PFSK-1 (cell line): ENCODE data around the gene FRAT1.

Experiments
- FOXP2 ChIP-seq: optimal IDR thresholded peaks from 2 replicates; pipeline ENCODE3; 2011; ENCODE audit warnings: borderline replicate concordance, control low read depth, inconsistent platforms; ENCODE audit not compliant: insufficient read depth; ENCODE audit errors: extremely low read length, extremely low read depth
- POLR2AphosphoS5 ChIP-seq: IDR thresholded peaks from 2 replicates; pipeline ENCODE4 v1.6.1; 2012; ENCODE audit warnings: low read depth, mild to moderate bottlenecking, control low read depth, low read length, moderate library complexity
- REST ChIP-seq, 2 experiments: IDR thresholded peaks; 2 replicates each; pipeline versions ENCODE4 v1.6.1 to v1.8.0; 2011 to 2012; ENCODE audit warnings: low read depth in 2 of 2, low read length in 2 of 2, control low read depth in 1 of 2, inconsistent platforms in 1 of 2, mild to moderate bottlenecking in 1 of 2, moderate library complexity in 1 of 2; ENCODE audit not compliant: insufficient read depth in 1 of 2
- SIN3A ChIP-seq: IDR thresholded peaks from 2 replicates; pipeline ENCODE4 v1.6.1; 2012; ENCODE audit warnings: mild to moderate bottlenecking, low read length, moderate library complexity, borderline replicate concordance; ENCODE audit not compliant: insufficient read depth
- TAF1 ChIP-seq: IDR thresholded peaks from 2 replicates; pipeline ENCODE4 v1.6.1; 2012; ENCODE audit warnings: low read length, control low read depth, borderline replicate concordance; ENCODE audit not compliant: insufficient read depth

FRAT1 gene

DNA sequence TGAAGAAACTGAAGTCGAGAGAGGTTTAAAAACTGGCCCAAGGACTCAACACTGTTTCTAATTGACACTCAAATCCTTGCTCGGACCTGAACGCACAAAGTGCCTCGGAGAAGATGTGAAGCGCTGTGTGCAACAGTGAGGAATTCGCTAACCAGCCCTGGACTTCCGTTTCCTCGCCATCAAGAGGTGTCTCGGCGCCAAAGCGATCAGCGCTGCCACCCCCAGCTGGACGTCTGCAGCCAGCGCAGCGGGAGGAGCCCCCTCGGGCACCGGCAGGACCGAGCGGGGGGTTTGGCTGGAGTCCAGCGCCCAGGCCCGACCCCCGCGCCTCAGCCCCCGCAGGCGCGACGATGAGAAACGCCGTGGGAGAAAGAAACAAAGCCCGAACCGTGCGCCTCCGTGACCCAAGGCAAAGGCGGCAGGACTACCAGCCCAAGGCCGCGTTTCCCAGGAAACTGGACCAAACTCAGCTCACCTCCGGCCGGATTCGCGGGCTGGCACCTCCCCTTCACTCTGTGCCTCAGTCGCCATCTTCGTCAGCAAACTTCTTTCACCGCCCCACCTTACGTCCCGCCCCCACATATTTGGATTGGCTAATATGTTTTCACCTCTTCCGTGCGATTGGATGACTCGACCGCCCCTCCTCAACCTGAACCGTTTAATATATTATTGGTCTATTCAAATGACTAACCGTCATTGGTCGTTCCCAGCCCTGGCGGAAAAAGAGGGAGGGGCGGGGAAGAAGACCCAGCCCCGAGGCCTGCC, 26.8 kb upstream of the FRAT1 start, which contains the start of gene ARHGAP19:
TSS of gene ARHGAP19 (minus strand) at position 541 of the 765 bp plus-strand sequence. CDS start at position 531, 10 bp downstream.
- peak; percentile 55; the same call in 1 of the 2 replicates for TF ChIP-seq SIN3A
- TF ChIP-seq FOXP2 = no peak
- no peak; a peak in 1 of 4 replicates for TF ChIP-seq REST (IDR thresholded peaks at IDR 0.05; ENCODE audit: insufficient read depth in 1 of 2, low read depth in 2 of 2, low read length in 2 of 2)
- TF ChIP-seq TAF1 = peak; percentile 77; the same call in 1 of the 2 replicates
- peak; percentile 83 for TF ChIP-seq POLR2AphosphoS5

DNA sequence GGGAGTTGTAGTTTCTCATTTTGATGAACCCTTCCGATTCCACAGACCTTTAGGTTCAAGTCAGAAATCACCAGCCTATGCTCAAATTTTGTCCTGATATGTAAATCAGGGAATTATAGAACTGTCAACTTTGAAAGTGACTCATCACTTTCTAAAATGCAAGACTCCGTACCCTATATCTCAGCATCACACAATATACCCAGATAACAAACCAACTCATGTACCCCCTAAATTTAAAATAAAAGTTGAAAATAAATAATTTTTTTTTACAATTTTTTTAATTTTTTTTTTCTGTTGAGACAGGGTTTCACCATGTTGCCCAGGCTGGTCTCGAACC, 26.2 kb upstream of the FRAT1 start:
- TF ChIP-seq FOXP2 (no peak), SIN3A (no peak), REST (IDR thresholded peaks at IDR 0.05; ENCODE audit: insufficient read depth in 1 of 2, low read depth in 2 of 2, low read length in 2 of 2) (no peak), POLR2AphosphoS5 (no peak), TAF1 (no peak)

DNA sequence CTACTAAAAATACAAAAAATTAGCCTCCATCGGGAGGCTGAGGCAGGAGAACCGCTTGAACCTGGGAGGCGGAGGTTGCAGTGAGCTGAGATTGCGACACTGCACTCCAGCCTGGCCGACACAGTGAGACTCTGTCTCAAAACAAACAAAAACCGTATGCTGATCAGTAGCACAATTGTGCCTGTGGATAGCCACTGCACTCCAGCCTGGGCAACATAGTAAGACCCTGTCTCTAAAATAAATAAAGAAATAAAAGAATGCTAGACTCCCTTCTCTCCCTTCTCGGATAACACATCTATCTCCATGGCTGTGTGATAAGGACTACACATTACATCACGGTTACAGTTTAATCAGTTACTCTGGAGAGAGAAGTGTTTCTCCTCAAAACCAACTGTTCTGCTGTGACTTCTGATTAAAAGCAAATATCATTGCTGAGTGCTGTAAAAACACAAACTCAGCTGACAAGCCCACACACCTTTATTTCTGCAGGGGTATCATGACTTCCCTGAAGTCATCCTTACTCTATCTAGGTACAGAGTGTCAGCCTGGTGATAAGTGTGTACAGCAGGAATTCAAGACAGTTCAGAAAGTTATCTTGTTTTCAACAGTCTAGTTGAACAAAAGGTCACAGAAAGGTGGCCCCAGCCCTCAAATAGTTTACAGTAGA, 21.4 kb upstream of the FRAT1 start:
- TF ChIP-seq POLR2AphosphoS5 = no peak
- no peak for TF ChIP-seq TAF1
- no peak for TF ChIP-seq SIN3A
- TF ChIP-seq FOXP2 = no peak
- no peak for TF ChIP-seq REST (IDR thresholded peaks at IDR 0.05; ENCODE audit: insufficient read depth in 1 of 2, low read depth in 2 of 2, low read length in 2 of 2)

DNA sequence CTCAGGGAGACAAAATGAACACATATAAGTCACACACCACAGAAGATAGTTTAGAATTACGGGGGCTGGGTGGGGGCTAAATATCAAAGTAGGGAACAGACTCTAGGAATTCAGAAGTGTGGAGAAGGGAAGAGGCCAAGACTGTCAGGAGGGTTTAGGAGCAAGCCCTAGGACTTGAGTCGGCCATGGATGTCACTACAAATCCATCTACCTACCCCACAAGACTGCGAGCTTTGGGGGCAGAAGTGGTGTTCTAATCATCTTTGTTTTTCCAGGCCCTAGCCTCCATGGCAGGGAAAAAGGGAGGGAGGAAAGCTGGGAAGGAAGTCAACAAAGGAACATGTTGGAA, 20.9 kb upstream of the FRAT1 start:
- no peak for TF ChIP-seq POLR2AphosphoS5
- TF ChIP-seq REST (IDR thresholded peaks at IDR 0.05; ENCODE audit: insufficient read depth in 1 of 2, low read depth in 2 of 2, low read length in 2 of 2) = no peak
- TF ChIP-seq SIN3A = no peak
- TF ChIP-seq TAF1 = no peak
- no peak for TF ChIP-seq FOXP2

- TF ChIP-seq REST (IDR thresholded peaks at IDR 0.05; ENCODE audit: insufficient read depth in 1 of 2, low read depth in 2 of 2, low read length in 2 of 2) (no peak), TAF1 (no peak), FOXP2 (no peak), SIN3A (no peak), POLR2AphosphoS5 (no peak)
Measured at GRCh38 chr10:97300980-97301379, 18.1 kb upstream of the FRAT1 start.
